ENCODE data around the gene OSBPL9.

DNA sequence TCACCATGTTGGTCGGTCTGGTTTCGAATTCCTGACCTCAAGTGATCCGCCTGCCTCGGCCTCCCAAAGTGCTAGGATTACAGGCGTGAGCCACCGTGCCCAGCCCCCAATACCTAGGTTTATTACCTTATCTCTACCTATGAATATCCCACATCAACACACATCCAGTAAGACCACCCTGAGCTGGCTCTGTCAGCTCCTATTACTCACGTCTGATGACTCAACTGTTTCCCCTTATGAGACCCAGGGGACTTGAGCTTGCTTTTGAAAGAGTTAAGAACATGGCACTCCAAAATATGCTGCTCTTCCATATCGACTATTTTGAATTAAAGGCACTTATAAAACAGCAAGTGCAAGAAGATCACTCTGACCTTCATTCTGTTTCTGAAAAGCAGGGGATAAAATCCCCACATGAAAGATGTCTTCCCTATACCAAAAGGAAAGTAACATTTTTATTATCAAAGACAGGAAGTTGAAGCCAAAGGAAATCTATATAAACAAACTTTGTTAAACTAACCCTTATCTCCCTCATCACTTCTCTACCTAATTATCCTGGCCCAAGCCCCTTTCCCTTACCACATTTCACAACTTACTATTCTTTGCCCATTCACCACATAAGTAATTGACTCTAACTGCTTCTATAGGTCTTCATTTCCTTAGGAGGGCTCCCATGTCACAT lies 41.3 kb upstream of the OSBPL9 start:
- no peak for TF ChIP-seq FOXM1 (IDR thresholded peaks at IDR 0.05; ENCODE audit: borderline replicate concordance)
- no peak for TF ChIP-seq ARNT (IDR thresholded peaks at IDR 0.05)
- TF ChIP-seq NFRKB (IDR thresholded peaks at IDR 0.05), result no peak
